Osteoblast (primary cell): ENCODE results near the gene MAML2. TPM values are rescaled to one million over a fixed set of nuclear protein-coding genes. Genes with fewer than 3 reads are reported as not detected.

Experiments used
- DNase-seq: peaks from one replicate; pipeline ENCODE4 v3.0.0; 2011; ENCODE audit warnings: low spot score, mixed read lengths; ENCODE audit not compliant: insufficient read length; ENCODE audit errors: missing footprints
- H2AFZ ChIP-seq: 2 replicates; pipeline ENCODE4 v1.6.0; 2011; ENCODE audit warnings: mild to moderate bottlenecking, low read length
- H3K27ac ChIP-seq: 2 replicates; pipeline ENCODE4 v1.5.1; 2011; ENCODE audit warnings: mild to moderate bottlenecking, low read depth, low read length, moderate library complexity
- H3K27me3 ChIP-seq: 2 replicates; pipeline ENCODE4 v1.6.0; 2012; ENCODE audit warnings: mild to moderate bottlenecking, control low read depth, inconsistent platforms, low read length, moderate library complexity; ENCODE audit not compliant: insufficient read depth
- H3K36me3 ChIP-seq: 2 replicates; pipeline ENCODE4 v1.5.1; 2011; ENCODE audit warnings: mild to moderate bottlenecking, low read length, control low read depth, moderate library complexity; ENCODE audit not compliant: insufficient read depth
- H3K4me1 ChIP-seq: 2 replicates; pipeline ENCODE4 v1.5.1; 2011; ENCODE audit warnings: mild to moderate bottlenecking, low read length, control low read depth, moderate library complexity; ENCODE audit not compliant: insufficient read depth
- H3K4me2 ChIP-seq: 2 replicates; pipeline ENCODE4 v1.6.0; 2011; ENCODE audit warnings: mild to moderate bottlenecking, low read length; ENCODE audit not compliant: insufficient read depth
- H3K4me3 ChIP-seq: fragments of 200-600 bp; sonication (generic); 3 replicates; pipeline ENCODE4 v1.5.1; 2012; ENCODE audit warnings: mild to moderate bottlenecking, low read length, inconsistent platforms; ENCODE audit not compliant: insufficient read depth
- H3K79me2 ChIP-seq: 2 replicates; pipeline ENCODE4 v1.6.0; 2012; ENCODE audit warnings: mild to moderate bottlenecking, low read length, control low read depth, inconsistent platforms; ENCODE audit not compliant: insufficient read depth
- H3K9me3 ChIP-seq: 2 replicates; pipeline ENCODE4 v1.5.1; 2011; ENCODE audit warnings: low read depth, low read length, control low read depth
- H4K20me1 ChIP-seq: 2 replicates; pipeline ENCODE4 v1.6.0; 2012; ENCODE audit warnings: mild to moderate bottlenecking, low read length, control low read depth; ENCODE audit not compliant: insufficient read depth
- CTCF ChIP-seq: IDR thresholded peaks from 2 replicates; pipeline ENCODE4 v1.5.1; 2011; ENCODE audit warnings: mild to moderate bottlenecking, low read depth, low read length, moderate library complexity; ENCODE audit errors: extremely low read depth
- total RNA-seq: library from RNA; depleted of rRNA; stranded (reverse); fragments of >200 nt; gene quantifications from 2 replicates; pipeline ENCODE4 v1.2.3, GENCODE V29; 2012

Gene MAML2
- total RNA-seq, 1 donor = 17.4 TPM

GRCh38 chr11:96211436-96211835 is 131.6 kb downstream of the MAML2 start:
- no peaks in the 10 kb centered on the region for H3K9me3 ChIP-seq
- peaks cover 68% of the 10 kb centered on the region for H3K79me2 ChIP-seq
- no peaks in the 10 kb centered on the region for H4K20me1 ChIP-seq
- H3K4me3 ChIP-seq = no peak overlapping the region
- H3K36me3 ChIP-seq = no peaks in the 10 kb centered on the region
- peaks cover 46% of the 10 kb centered on the region for H3K4me1 ChIP-seq
- H2AFZ ChIP-seq = no peak overlapping the region
- H3K4me2 ChIP-seq = no peak overlapping the region
- DNase-seq = no peak
- TF ChIP-seq CTCF = no peak
- peak overlapping the region; percentile 76 for H3K27ac ChIP-seq
- H3K27me3 ChIP-seq = no peaks in the 10 kb centered on the region

GRCh38 chr11:96207459-96208449 is 135.2 kb downstream of the MAML2 start:
- TF ChIP-seq CTCF = no peak
- Histone ChIP-seq H3K4me2 (no peak overlapping the region), H3K9me3 (no peaks in the 10 kb centered on the region), H3K4me3 (no peak overlapping the region), H3K27me3 (no peaks in the 10 kb centered on the region), H4K20me1 (no peaks in the 10 kb centered on the region), H3K79me2 (peaks cover 83% of the 10 kb centered on the region), H3K36me3 (no peaks in the 10 kb centered on the region), H2AFZ (no peak overlapping the region), H3K4me1 (peaks cover 10% of the 10 kb centered on the region), H3K27ac (no peak overlapping the region)
- DNase-seq = no peak

- H3K36me3 ChIP-seq = no peaks in the 10 kb centered on the region
- no peak overlapping the region for H3K27ac ChIP-seq
- H3K27me3 ChIP-seq = no peaks in the 10 kb centered on the region
- H3K79me2 ChIP-seq = peaks cover 79% of the 10 kb centered on the region
- no peaks in the 10 kb centered on the region for H4K20me1 ChIP-seq
- H3K9me3 ChIP-seq = no peaks in the 10 kb centered on the region
- no peak for DNase-seq
- no peak overlapping the region for H3K4me2 ChIP-seq
- TF ChIP-seq CTCF = no peak
- no peak overlapping the region for H2AFZ ChIP-seq
- peaks cover 2% of the 10 kb centered on the region for H3K4me1 ChIP-seq
- no peak overlapping the region for H3K4me3 ChIP-seq
Observed at GRCh38 chr11:96206955-96207354, 136.0 kb downstream of the MAML2 start.

GRCh38 chr11:96205460-96205809 is 137.6 kb downstream of the MAML2 start:
- Histone ChIP-seq H3K9me3 (no peaks in the 10 kb centered on the region), H3K27me3 (no peaks in the 10 kb centered on the region), H3K27ac (no peak overlapping the region), H3K79me2 (peaks cover 74% of the 10 kb centered on the region), H4K20me1 (no peaks in the 10 kb centered on the region), H3K4me2 (no peak overlapping the region), H3K36me3 (no peaks in the 10 kb centered on the region), H3K4me3 (no peak overlapping the region), H3K4me1 (peaks cover 3% of the 10 kb centered on the region), H2AFZ (no peak overlapping the region)
- no peak for DNase-seq
- no peak for TF ChIP-seq CTCF
